ENCODE data around the gene CLN6. TPM values are rescaled to one million over a fixed set of nuclear protein-coding genes. Genes with fewer than 3 reads are reported as not detected.

CLN6 gene
- total RNA-seq, 1 donor from 2014 or later: 73.3 TPM

GRCh38 chr15:68252925-68253534 lies 23.5 kb upstream of the CLN6 start:
- peaks cover 6% of the 10 kb centered on the region for H3K27me3 Mint-ChIP-seq (ENCODE audit: low read depth)
- H3K4me1 Mint-ChIP-seq: peaks cover 9% of the 10 kb centered on the region
- peaks cover 6% of the 10 kb centered on the region for H3K9me3 Mint-ChIP-seq
- H3K27ac Mint-ChIP-seq (ENCODE audit: unreplicated experiment): no peak overlapping the region
- peak overlapping the region; percentile 55 for H3K4me3 Mint-ChIP-seq
- TF ChIP-seq CTCF (conservative IDR thresholded peaks at IDR 0.05): peak; percentile 89
- H3K36me3 Mint-ChIP-seq (ENCODE audit: low read depth): no peaks in the 10 kb centered on the region
- no peak for DNase-seq (ENCODE audit: low read depth, low spot score)

- Mint-ChIP-seq H3K4me3 (no peak overlapping the region), H3K27ac (ENCODE audit: unreplicated experiment) (no peak overlapping the region), H3K27me3 (ENCODE audit: low read depth) (no peaks in the 10 kb centered on the region), H3K36me3 (ENCODE audit: low read depth) (peaks cover 4% of the 10 kb centered on the region), H3K9me3 (peaks cover 9% of the 10 kb centered on the region), H3K4me1 (peaks cover 5% of the 10 kb centered on the region)
- TF ChIP-seq CTCF (conservative IDR thresholded peaks at IDR 0.05): no peak
- DNase-seq (ENCODE audit: low read depth, low spot score): no peak
Observed at GRCh38 chr15:68249058-68249713, 19.7 kb upstream of the CLN6 start.

- peaks cover 10% of the 10 kb centered on the region for H3K36me3 Mint-ChIP-seq (ENCODE audit: low read depth)
- no peaks in the 10 kb centered on the region for H3K4me1 Mint-ChIP-seq
- no peak for DNase-seq (ENCODE audit: low read depth, low spot score)
- H3K4me3 Mint-ChIP-seq: no peak overlapping the region
- H3K9me3 Mint-ChIP-seq: peaks cover 11% of the 10 kb centered on the region
- no peak for TF ChIP-seq CTCF (conservative IDR thresholded peaks at IDR 0.05)
- H3K27me3 Mint-ChIP-seq (ENCODE audit: low read depth): no peaks in the 10 kb centered on the region
- H3K27ac Mint-ChIP-seq (ENCODE audit: unreplicated experiment): no peak overlapping the region
Observed at GRCh38 chr15:68244235-68244634, 14.7 kb upstream of the CLN6 start.

GRCh38 chr15:68241088-68241935 lies 11.8 kb upstream of the CLN6 start:
- no peak for DNase-seq (ENCODE audit: low read depth, low spot score)
- Mint-ChIP-seq H3K4me3 (no peak overlapping the region), H3K27ac (ENCODE audit: unreplicated experiment) (no peak overlapping the region), H3K4me1 (no peaks in the 10 kb centered on the region), H3K36me3 (ENCODE audit: low read depth) (peaks cover 10% of the 10 kb centered on the region), H3K27me3 (ENCODE audit: low read depth) (no peaks in the 10 kb centered on the region), H3K9me3 (peaks cover 8% of the 10 kb centered on the region)
- TF ChIP-seq CTCF (conservative IDR thresholded peaks at IDR 0.05): no peak

GRCh38 chr15:68239025-68239424 lies 9.5 kb upstream of the CLN6 start:
- no peaks in the 10 kb centered on the region for H3K4me1 Mint-ChIP-seq
- no peak overlapping the region for H3K4me3 Mint-ChIP-seq
- DNase-seq (ENCODE audit: low read depth, low spot score): no peak
- no peak overlapping the region for H3K27ac Mint-ChIP-seq (ENCODE audit: unreplicated experiment)
- no peaks in the 10 kb centered on the region for H3K27me3 Mint-ChIP-seq (ENCODE audit: low read depth)
- no peak for TF ChIP-seq CTCF (conservative IDR thresholded peaks at IDR 0.05)
- H3K9me3 Mint-ChIP-seq: peaks cover 3% of the 10 kb centered on the region
- peaks cover 6% of the 10 kb centered on the region for H3K36me3 Mint-ChIP-seq (ENCODE audit: low read depth)
